Right atrium auricular region (tissue), 2 donors: ENCODE measurements around the gene DNAJC28. TPM values are rescaled to one million over a fixed set of nuclear protein-coding genes. Genes with fewer than 3 reads are reported as not detected.
"Not testable (repeated sequence)": the region's sequence is repeated elsewhere in the genome, so short reads cannot be mapped to it uniquely, and the experiment has no call there.

Experiments
- DNase-seq: peaks from one replicate; pipeline ENCODE4 v3.0.0-alpha.2; 2019; ENCODE audit warnings: low spot score
- H3K27ac ChIP-seq, 2 donors: fragments of 200-600 bp; sonication (generic); 1 replicate in 1 of 2; 2 replicates in 1 of 2; pipeline ENCODE4 v1.5.1; 2016 to 2019
- H3K27me3 ChIP-seq, 2 donors: fragments of 200-600 bp; sonication (generic); one replicate each; pipeline versions ENCODE4 v1.5.1 to v1.6.0; 2017 to 2019
- H3K36me3 ChIP-seq: fragments of 200-600 bp; sonication (generic); one replicate; pipeline ENCODE4 v1.5.1; 2016
- H3K4me1 ChIP-seq, 2 donors: fragments of 200-600 bp; sonication (generic); one replicate each; pipeline versions ENCODE4 v1.5.1 to v1.6.0; 2017 to 2019
- H3K4me3 ChIP-seq, 2 donors: fragments of 200-600 bp; sonication (generic); 1 replicate in 1 of 2; 2 replicates in 1 of 2; pipeline ENCODE4 v1.5.1; 2017 to 2019; ENCODE audit warnings: mild to moderate bottlenecking in 1 of 2, moderate library complexity in 1 of 2
- H3K9me3 ChIP-seq, 2 donors: fragments of 200-600 bp; sonication (generic); one replicate each; pipeline ENCODE4 v1.5.1; 2019
- total RNA-seq, 2 donors: library from RNA; depleted of rRNA; stranded (reverse); fragments of >200 nt; gene quantifications; one replicate each; pipeline ENCODE4 v1.1.0, GENCODE V29; 2016
- TF ChIP-seq, protein P1 (sequence below), 2 donors: fragments of 200-600 bp; sonication (generic); IDR thresholded peaks; one replicate each; pipeline ENCODE4 v1.5.1; 2019; ENCODE audit warnings: antibody characterized with exemption in 2 of 2

The DNAJC28 gene
- total RNA-seq, 2 donors from 2014 or later = 3.0 to 4.5 TPM

DNA sequence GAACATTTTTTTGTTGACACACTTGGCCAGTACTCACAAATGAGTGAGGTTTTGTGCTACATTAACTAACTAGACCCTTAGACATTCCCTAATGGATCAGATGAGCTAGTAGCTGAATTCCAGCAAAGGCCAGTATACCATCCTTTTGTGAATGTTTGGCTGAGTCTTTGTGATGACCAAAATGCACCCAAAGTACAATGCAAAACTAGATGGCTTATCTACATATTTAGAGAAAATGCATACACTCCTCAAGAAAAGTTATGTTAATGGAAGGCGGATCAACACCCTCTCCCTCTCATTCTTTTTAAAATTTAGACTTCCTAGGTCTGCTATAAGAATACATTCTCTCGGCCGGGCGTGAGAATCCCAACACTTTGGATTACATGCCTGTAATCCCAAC is 20.1 kb upstream of the DNAJC28 start:
- H3K9me3 ChIP-seq = no peaks in the 10 kb centered on the region
- no peak overlapping the region for H3K27ac ChIP-seq
- H3K4me3 ChIP-seq = no peak overlapping the region
- H3K4me1 ChIP-seq = no peaks in the 10 kb centered on the region
- H3K36me3 ChIP-seq = peaks cover 63% of the 10 kb centered on the region
- TF ChIP-seq, protein P1, sequence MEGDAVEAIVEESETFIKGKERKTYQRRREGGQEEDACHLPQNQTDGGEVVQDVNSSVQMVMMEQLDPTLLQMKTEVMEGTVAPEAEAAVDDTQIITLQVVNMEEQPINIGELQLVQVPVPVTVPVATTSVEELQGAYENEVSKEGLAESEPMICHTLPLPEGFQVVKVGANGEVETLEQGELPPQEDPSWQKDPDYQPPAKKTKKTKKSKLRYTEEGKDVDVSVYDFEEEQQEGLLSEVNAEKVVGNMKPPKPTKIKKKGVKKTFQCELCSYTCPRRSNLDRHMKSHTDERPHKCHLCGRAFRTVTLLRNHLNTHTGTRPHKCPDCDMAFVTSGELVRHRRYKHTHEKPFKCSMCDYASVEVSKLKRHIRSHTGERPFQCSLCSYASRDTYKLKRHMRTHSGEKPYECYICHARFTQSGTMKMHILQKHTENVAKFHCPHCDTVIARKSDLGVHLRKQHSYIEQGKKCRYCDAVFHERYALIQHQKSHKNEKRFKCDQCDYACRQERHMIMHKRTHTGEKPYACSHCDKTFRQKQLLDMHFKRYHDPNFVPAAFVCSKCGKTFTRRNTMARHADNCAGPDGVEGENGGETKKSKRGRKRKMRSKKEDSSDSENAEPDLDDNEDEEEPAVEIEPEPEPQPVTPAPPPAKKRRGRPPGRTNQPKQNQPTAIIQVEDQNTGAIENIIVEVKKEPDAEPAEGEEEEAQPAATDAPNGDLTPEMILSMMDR (IDR thresholded peaks at IDR 0.05) = no peak
- DNase-seq = no peak
- H3K27me3 ChIP-seq = no peaks in the 10 kb centered on the region

DNA sequence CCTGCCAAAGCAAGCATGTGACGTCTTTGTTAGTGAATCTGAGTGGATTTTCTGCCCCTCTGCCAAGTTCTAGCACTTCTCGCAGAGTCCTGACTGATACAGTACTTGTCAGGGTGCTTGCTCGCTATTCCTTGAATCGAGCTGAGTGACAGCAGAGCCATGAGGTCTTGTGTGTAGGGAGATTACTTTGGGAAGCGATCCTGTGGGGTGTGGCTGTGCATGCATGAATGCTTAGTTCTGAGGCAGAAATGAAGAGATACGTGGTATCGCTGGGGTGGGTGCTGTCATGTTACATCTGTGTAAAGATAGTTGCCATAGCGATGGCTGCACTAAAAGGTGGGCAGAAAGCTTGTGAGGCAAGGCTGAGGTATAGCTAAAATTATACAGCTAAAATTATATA is 19.3 kb upstream of the DNAJC28 start:
- no peak overlapping the region for H3K27ac ChIP-seq
- TF ChIP-seq, protein P1 (IDR thresholded peaks at IDR 0.05) = no peak

DNA sequence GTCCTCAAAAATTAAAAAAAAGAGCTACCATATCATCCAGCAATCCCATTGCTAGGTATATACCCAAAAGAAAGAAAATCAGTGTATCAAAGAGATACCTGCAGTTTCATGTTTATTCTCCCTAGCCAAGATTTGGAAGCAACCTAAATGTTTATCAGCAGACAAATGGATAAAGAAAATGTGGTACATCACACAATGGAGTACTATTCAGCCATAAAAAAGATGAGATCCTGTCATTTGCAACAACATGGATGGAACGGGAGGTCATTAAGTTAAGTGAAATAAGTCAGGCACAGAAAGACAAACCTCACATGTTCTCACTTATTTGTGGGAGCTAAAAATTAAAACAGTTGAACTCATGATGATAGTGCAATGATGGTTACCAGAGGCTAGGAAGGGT is 15.5 kb upstream of the DNAJC28 start:
- not testable (repeated sequence) for H3K9me3 ChIP-seq, H3K4me3 ChIP-seq, DNase-seq, H3K27ac ChIP-seq, H3K4me1 ChIP-seq, H3K27me3 ChIP-seq
- peaks cover 46% of the 10 kb centered on the region for H3K36me3 ChIP-seq

More for the DNA sequence above, 19.3 kb upstream of the DNAJC28 start:
- H3K4me1 ChIP-seq = no peaks in the 10 kb centered on the region
- H3K27me3 ChIP-seq = no peaks in the 10 kb centered on the region
- H3K36me3 ChIP-seq = peaks cover 56% of the 10 kb centered on the region
- no peak for DNase-seq
- no peak overlapping the region for H3K4me3 ChIP-seq
- H3K9me3 ChIP-seq = no peaks in the 10 kb centered on the region

DNA sequence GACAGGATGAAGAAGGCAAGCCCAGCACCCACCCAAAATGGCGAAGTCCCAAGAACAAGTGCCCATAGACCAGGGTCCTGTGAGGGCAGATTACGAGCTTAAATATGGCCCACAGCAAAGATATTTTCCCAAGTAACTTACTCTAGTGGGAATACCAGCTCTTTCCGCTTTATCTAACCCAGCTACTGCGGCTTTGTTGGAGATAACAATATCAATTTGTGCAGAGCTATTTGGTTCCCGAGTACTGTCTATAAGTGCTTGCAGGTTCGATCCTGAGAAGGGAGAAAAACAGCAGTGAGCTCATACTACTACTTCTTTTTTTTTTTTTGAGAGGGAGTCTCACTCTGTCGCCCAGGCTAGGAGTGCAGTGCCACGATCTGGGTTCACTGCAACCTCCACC is 14.3 kb upstream of the DNAJC28 start:
- H3K27me3 ChIP-seq = no peaks in the 10 kb centered on the region
- H3K36me3 ChIP-seq = peaks cover 34% of the 10 kb centered on the region
- no peak for DNase-seq
- H3K4me3 ChIP-seq = no peak overlapping the region
- no peaks in the 10 kb centered on the region for H3K9me3 ChIP-seq
- no peaks in the 10 kb centered on the region for H3K4me1 ChIP-seq
- TF ChIP-seq, protein P1 (IDR thresholded peaks at IDR 0.05) = no peak
- H3K27ac ChIP-seq = no peak overlapping the region

DNA sequence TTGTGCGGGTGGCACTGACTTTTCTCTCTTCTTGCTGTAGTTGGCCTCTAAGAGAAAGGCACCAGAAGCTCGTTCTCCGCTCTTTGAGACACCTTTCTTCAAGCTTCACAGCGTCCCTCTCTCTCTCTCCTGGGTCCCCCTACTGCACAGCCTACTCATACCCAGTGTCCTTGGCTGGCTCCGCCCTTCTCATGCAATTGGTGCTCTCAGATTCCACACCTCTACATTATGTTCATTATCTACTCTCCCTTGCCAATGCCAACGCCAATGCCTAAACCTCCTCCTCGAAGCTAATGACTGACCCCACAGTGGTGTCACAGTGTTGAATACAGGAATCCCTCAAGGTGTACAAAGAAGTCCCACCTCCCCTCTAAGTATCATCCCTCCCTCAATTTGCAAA is 4.8 kb upstream of the DNAJC28 start:
- H3K27me3 ChIP-seq = no peaks in the 10 kb centered on the region
- H3K4me1 ChIP-seq = peaks cover 0 to 4% of the 10 kb centered on the region in 2 donors
- TF ChIP-seq, protein P1 (IDR thresholded peaks at IDR 0.05) = no peak
- H3K36me3 ChIP-seq = no peaks in the 10 kb centered on the region
- no peak overlapping the region for H3K27ac ChIP-seq
- H3K9me3 ChIP-seq = no peaks in the 10 kb centered on the region
- no peak for DNase-seq
- H3K4me3 ChIP-seq = no peak overlapping the region

DNA sequence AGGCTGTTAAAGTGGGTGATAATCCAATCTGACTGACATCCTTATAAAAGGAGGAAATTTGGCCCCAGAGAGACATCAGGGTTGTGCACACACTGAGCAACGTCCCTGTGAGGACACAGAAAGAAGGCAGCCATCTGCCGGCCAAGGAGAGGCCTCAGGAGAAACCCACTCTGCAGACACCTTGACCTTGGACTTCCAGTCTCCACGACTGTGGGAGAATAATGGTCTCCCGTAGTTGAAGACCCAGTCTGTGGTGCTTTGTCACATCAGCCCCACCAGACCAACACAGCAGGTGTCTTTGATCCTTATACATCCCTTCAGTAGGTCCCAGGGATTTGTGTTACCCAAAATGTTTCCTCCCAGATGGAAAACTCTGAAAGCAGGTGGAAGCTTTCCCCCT is 4.2 kb upstream of the DNAJC28 start:
- peaks cover 0 to 8% of the 10 kb centered on the region in 2 donors for H3K4me1 ChIP-seq
- no peaks in the 10 kb centered on the region for H3K36me3 ChIP-seq
- TF ChIP-seq, protein P1 (IDR thresholded peaks at IDR 0.05) = no peak

More for the DNA sequence above, 4.2 kb upstream of the DNAJC28 start:
- DNase-seq = no peak
- H3K27ac ChIP-seq = no peak overlapping the region
- H3K27me3 ChIP-seq = no peaks in the 10 kb centered on the region
- H3K4me3 ChIP-seq = no peak overlapping the region
- H3K9me3 ChIP-seq = no peaks in the 10 kb centered on the region
